Activated CD4-positive, alpha-beta T cell treated with anti-CD3 and anti-CD28 coated beads, Interleukin-2, amount 10 ng/mL, durations not matched to agents 7 days and 5 days (primary cell): ENCODE measurements around the gene ASCC3. TPM values are rescaled to one million over a fixed set of nuclear protein-coding genes. Genes with fewer than 3 reads are reported as not detected.
A peak's percentile ranks its signal among the peaks of the same experiment; 100 is the strongest.

Source experiments
- CTCF ChIA-PET: fragments of 350-600 bp; sonication (Branson Sonifier 250); formaldehyde crosslinking; loops from one replicate; lab custom pipeline; 2021; ENCODE audit warnings: antibody characterized with exemption; lab: Charles Lee
- POLR2A ChIA-PET: fragments of 350-600 bp; sonication (Branson Sonifier 250); formaldehyde crosslinking; loops from one replicate; lab custom pipeline; 2021; ENCODE audit warnings: antibody characterized with exemption; lab: Charles Lee
- DNase-seq: peaks from one replicate; pipeline ENCODE4 v3.0.0-alpha.2; 2020
- H3K27ac Mint-ChIP-seq: one replicate; pipeline ENCODE4 v1.8.0; 2021; ENCODE audit warnings: mild to moderate bottlenecking, moderate library complexity, mixed read lengths
- H3K27me3 Mint-ChIP-seq: one replicate; pipeline ENCODE4 v1.8.0; 2021; ENCODE audit warnings: mixed read lengths
- H3K36me3 Mint-ChIP-seq: one replicate; pipeline ENCODE4 v1.8.0; 2021; ENCODE audit warnings: low read depth, mixed read lengths
- H3K4me1 Mint-ChIP-seq: one replicate; pipeline ENCODE4 v1.8.0; 2021; ENCODE audit warnings: mixed read lengths
- H3K4me3 Mint-ChIP-seq: one replicate; pipeline ENCODE4 v1.8.0; 2021; ENCODE audit warnings: mild to moderate bottlenecking, moderate library complexity, mixed read lengths
- H3K9me3 Mint-ChIP-seq: one replicate; pipeline ENCODE4 v1.8.0; 2021; ENCODE audit warnings: mixed read lengths
- total RNA-seq, 2 experiments: library from RNA; stranded (reverse); gene quantifications; one replicate each; pipeline ENCODE4 v1.2.3, GENCODE V29; 2021

Gene ASCC3
- total RNA-seq, 2 experiments from 2014 or later, result 54.3 to 55.3 TPM

DNA sequence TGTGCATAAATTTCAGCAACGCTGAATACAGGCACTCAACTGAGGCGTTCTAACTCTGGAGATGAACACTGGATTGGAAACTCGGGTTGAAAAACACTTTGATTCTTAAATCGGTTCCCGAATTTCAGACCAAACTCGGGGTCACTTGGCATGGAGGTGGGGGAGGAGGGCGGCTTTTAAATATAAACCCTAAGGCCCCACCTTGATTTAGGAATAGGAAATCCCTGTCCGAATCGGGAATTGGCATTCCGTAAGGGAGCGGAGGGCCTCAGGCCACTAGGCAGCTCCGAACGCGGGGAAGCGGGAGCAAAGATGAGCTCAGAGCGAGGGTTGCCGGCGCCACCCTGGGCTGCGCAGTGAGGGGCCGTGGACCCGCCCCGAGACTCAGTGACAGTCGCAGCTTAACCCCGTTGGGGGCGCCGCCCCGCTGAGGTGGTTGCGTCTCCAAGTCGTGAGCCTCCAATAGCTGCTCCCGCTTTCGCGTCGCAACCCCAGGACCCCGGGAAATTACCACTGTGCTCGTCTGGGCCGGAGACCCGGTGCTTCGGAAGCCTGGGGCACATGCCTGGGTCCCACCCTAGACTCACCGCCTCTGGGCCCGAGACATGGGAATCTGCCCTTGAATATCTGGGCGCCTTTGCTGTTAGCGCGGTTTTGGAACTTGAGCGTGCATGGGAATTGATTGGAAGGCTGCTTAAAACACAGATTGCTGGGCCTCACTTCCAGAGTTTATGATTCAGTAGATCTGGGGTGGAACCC is 411.8 kb downstream of the ASCC3 start:
- Mint-ChIP-seq H3K27ac (no peak overlapping the region), H3K4me1 (peaks cover 9% of the 10 kb centered on the region), H3K27me3 (peaks cover 81% of the 10 kb centered on the region), H3K36me3 (peaks cover 11% of the 10 kb centered on the region), H3K4me3 (no peak overlapping the region), H3K9me3 (peaks cover 8% of the 10 kb centered on the region)
- POLR2A ChIA-PET, result no interaction called here
- no peak for DNase-seq
- CTCF ChIA-PET, result interaction anchor here (0.6 kb wide), 1 partner anchor 21 kb away, joined by 3 read pairs; no protein-coding TSS in a partner anchor

DNA sequence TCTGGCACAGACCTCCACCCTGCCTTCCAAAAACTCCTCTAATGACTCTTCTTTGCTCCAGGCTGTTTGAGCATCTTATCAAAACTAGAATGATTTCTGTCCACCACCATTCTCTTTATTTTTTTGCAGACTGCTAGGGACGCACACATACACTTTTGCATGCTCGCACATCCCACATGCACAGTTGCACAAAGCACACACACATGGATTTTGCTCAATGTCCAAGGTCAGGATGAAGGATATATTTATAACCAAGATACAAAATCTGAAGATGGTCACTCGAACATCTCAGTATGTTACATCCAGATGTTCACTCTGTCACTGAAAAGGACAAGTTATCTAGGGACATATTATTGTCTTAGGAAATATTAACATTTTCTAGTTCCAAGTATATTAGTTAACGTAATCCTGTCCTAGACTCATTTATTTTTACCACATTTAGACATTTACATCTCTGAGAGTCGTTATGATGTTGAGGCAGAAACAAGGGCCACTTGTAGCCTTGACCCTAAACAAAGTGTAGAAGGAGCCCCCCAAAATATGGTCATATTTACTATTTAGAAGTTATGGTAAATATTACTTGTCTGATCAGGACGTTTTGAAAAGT is 413.0 kb downstream of the ASCC3 start:
- peaks cover 82% of the 10 kb centered on the region for H3K27me3 Mint-ChIP-seq
- H3K4me1 Mint-ChIP-seq, result peaks cover 9% of the 10 kb centered on the region
- peaks cover 11% of the 10 kb centered on the region for H3K36me3 Mint-ChIP-seq
- no peak overlapping the region for H3K27ac Mint-ChIP-seq
- CTCF ChIA-PET, result no interaction called here
- peaks cover 8% of the 10 kb centered on the region for H3K9me3 Mint-ChIP-seq
- no peak for DNase-seq
- POLR2A ChIA-PET, result no interaction called here
- H3K4me3 Mint-ChIP-seq, result no peak overlapping the region

DNA sequence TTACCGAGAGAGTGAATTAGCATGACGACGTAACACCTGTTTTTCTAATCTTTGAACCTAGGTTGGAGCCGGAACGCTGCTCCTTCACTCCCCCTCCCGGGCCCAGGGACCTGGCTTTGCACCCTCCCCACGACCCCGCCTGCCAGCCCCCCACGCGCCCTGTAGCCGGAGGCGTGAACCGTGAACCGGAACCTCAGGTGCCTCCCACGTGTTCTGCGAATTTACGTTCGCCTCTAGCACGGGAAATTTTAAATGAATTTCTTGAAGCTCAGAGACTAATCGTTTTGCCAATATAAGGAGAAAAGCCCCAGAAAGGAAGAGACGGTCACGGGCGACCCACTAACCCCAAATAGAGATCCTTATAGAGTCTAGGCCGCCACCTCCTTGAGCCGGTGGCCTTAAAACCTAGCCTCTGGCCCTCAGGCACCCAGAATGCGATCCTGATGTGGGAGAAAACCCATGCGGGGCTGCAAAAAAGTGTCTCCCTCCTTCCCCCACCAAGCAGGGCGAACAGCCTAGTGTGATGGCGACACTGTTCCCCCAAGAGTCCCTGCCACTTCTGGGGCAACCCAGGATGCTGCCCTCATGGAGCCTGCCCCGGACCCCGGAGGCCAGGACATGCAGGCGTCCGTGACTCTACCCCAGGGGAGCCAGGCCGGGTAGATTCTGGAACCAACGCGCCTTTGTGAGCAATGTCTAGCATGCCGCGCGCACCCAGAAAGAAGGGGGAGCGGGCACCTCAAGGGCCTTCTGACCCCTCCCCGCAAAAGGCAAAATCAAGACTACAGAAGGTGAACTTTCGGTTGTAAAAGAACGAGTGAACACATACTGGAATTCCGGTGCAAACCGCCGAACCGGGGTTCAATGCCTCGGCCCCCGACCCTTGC is 413.8 kb downstream of the ASCC3 start:
- DNase-seq, result no peak
- ChIA-PET CTCF (interaction anchor here (1.3 to 3.5 kb wide), 2 partner anchors 15 to 19 kb away, joined by 5 to 20 read pairs; no protein-coding TSS in a partner anchor), POLR2A (no interaction called here)
- Mint-ChIP-seq H3K4me1 (peaks cover 10% of the 10 kb centered on the region), H3K4me3 (peak overlapping the region; percentile 6), H3K27ac (peak overlapping the region; percentile 25), H3K27me3 (peaks cover 85% of the 10 kb centered on the region), H3K9me3 (peaks cover 8% of the 10 kb centered on the region), H3K36me3 (peaks cover 11% of the 10 kb centered on the region)

DNA sequence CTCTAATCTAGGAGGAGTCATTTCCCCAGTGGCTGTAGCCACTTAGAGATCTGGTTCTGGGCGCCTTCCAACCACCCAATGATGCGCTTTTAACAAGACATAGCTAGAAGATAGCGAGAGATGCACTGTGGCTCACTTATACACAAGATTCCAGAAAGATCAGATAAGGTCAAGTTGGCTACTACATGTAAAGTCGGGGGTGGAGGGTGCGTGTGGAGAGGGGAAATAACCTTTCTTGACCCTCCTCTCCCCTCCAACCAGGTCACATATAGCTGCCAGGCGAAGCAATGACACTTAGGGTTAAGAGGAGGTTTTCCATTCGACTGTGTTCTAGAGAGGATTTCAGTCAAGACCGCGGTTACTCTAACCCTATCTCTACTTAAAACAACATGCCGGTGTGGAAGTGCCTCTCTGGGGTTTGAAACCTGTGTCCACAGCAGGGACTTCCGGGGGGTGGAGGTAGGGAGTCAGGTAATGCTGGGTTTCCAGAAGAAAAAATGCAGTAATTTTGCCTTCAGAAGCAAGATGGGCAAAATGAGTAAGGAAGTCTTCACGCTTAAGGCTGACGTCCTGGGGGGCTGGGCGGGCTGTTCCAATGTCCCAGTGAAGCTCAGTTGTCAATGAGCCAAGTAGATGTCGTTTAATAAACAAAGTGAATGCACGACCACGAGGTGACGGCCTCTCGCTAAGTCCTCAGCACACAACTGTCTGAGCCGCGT is 414.6 kb downstream of the ASCC3 start:
- peaks cover 13% of the 10 kb centered on the region for H3K36me3 Mint-ChIP-seq
- ChIA-PET CTCF (interaction anchor here (0.6 to 3.5 kb wide), 4 partner anchors 10 to 961 kb away, joined by 4 to 20 read pairs (median 6); no protein-coding TSS in a partner anchor), POLR2A (no interaction called here)
- H3K27me3 Mint-ChIP-seq, result peaks cover 87% of the 10 kb centered on the region
- H3K9me3 Mint-ChIP-seq, result peaks cover 8% of the 10 kb centered on the region
- peak overlapping the region; percentile 25 for H3K27ac Mint-ChIP-seq
- peaks cover 17% of the 10 kb centered on the region for H3K4me1 Mint-ChIP-seq
- H3K4me3 Mint-ChIP-seq, result peak overlapping the region; percentile 6
- DNase-seq, result no peak

DNA sequence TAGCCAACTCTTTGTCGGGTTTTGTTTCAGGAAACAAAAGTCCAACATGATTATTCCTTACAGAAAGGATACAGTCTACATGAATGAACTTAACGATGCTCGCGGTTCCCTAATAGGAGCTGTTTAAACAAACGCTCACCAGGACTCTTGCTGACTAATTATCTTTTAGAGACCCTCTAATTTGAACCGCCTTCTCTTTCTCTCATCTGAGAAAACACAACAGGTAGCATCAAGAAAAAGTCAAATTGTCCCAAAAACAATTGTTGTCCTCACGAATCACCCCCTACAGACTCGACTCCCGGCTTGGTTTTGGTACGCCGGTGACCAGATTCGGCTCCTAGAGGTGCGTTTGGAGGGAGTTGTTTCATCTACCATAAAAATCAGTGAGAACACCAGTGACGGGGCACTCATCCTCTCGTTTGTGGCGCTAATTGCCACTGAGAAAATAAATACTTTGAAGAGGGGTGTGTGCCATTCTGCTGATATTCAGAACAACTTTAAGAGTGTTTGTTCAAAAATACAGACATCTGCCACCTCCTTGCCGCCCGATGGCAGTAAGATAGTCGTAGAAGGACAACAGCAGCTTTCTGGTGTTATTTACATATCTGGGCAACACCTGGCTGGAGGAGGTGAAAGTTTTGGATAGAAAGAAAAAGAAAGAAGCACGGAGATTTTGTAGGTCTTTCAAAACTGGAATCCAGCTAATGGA is 415.3 kb downstream of the ASCC3 start:
- peak overlapping the region; percentile 80 for H3K27ac Mint-ChIP-seq

DNA sequence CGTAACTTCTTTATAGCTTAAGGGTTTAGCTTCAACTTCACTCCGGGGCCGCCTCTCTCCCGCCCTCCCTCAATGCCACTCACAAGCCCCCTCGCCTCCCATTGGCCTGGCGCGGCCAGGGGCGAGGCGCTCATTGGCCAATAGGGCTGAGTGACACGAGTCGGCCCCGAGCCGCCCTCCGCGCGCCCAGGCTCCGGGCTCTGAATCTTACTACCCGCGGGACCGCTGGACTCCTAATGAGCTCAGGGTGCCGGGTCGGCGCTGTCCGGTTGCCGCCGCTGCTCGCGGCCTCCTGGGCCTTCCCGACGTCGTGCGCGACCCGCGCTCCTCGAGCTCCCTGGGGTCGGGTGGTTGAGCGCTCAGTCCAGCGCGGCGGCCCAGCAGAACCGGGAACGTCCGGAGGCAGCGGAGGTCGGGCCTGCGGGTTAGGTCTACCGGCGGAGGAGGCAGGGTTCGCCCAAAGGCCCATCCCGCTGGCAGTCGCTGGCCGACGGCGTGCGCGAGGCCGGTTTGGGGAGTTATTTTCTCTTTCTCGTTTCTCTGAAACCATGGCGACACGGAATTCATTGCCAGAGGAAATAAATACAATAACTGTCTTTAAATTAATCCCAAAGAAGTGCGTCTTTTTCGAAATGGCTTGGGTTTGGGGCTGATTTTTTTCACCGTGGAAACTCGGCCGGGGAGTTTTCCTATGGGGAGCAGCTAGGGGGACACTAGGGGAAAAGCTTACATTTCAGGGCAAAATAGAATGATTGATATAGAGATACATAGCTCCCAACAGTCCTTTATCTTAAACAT is 416.0 kb downstream of the ASCC3 start, which contains the start of gene SIM1:
TSS of gene SIM1 (minus strand) at position 19 of the 798 bp plus-strand sequence. CDS start 1,453 bp downstream, outside the sequence.
- peaks cover 13% of the 10 kb centered on the region for H3K36me3 Mint-ChIP-seq
- peaks cover 86% of the 10 kb centered on the region for H3K27me3 Mint-ChIP-seq
- ChIA-PET CTCF (interaction anchor here (1.9 to 3.5 kb wide), 2 partner anchors 9 to 17 kb away, joined by 6 to 20 read pairs; no protein-coding TSS in a partner anchor), POLR2A (no interaction called here)
- H3K9me3 Mint-ChIP-seq, result peaks cover 8% of the 10 kb centered on the region
- H3K27ac Mint-ChIP-seq, result peak within 1 kb of the TSS; percentile 80
- no peak for DNase-seq
- H3K4me3 Mint-ChIP-seq, result peak within 1 kb of the TSS; percentile 47
- peaks cover 20% of the 10 kb centered on the region for H3K4me1 Mint-ChIP-seq

More for the DNA sequence above, 415.3 kb downstream of the ASCC3 start:
- peaks cover 13% of the 10 kb centered on the region for H3K36me3 Mint-ChIP-seq
- no peak for DNase-seq
- POLR2A ChIA-PET, result no interaction called here
- peaks cover 86% of the 10 kb centered on the region for H3K27me3 Mint-ChIP-seq
- H3K4me1 Mint-ChIP-seq, result peaks cover 20% of the 10 kb centered on the region
- CTCF ChIA-PET, result interaction anchor here (0.6 to 3.5 kb wide), 3 partner anchors 9 to 961 kb away, joined by 4 to 20 read pairs (median 6); no protein-coding TSS in a partner anchor
- H3K4me3 Mint-ChIP-seq, result peak overlapping the region; percentile 47
- H3K9me3 Mint-ChIP-seq, result peaks cover 8% of the 10 kb centered on the region

DNA sequence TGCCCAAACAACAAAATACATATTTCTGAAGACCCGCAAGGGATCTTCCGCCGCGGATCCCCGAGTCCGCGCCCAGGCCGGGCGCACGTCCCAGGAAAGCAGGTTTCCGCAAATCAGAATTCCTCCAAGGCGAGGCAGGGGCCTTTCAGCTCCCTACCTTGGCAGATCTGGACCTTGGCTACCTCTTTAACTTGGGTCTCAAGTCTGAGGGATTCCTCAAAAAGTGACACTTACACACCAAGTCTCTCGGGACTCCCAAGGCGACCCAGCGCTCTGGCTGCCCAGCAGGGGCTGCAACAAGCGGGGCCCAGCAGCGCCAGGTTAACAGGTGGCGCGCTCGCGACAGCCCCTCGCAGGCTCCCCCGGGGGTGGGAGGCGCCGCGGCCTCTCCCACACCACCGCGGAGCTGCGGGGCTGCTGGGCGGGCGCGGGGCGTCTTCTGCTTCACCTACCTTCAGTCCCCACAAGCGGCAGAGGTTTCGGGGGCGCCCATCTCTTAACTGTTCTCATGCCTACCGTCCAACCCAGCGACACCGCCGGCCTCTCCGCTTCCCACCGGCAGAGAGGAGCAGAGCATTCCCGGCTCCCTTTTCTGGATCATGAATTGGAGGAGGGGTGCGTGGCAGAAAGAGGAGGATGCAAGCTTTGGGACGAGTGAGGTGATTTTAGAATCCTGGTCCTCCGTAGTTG is 416.8 kb downstream of the ASCC3 start:
- no peak for DNase-seq
- CTCF ChIA-PET, result interaction anchor here (1.9 to 3.5 kb wide), 2 partner anchors 8 to 16 kb away, joined by 6 to 20 read pairs; no protein-coding TSS in a partner anchor

DNA sequence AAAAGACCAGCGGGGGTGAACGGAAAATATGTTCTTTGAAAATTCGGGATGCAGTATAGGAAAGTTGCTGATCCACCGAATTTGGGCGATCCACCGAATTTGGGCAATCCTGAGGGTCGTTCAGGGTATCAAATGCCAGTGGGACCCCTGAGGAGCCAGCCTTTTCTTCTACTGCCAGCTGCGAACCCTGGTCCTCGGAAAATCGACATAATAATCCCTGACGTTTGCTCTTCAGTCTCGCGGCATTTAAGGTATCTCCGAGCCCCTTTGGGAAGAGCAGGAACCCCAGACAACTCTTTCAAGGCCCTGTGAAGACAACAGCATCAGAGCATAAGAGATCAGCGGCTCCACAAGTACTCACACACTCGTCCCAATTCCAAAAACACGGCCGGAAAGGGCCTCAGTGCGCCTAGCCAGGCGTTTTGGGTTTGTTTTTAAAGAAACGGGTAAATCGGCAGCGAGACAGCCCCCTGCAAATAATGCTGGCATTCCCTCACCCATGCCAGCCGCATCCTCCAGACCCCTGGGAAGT is 417.4 kb downstream of the ASCC3 start:
- ChIA-PET CTCF (no interaction called here), POLR2A (no interaction called here)
- Mint-ChIP-seq H3K36me3 (peaks cover 16% of the 10 kb centered on the region), H3K4me3 (no peak overlapping the region), H3K9me3 (peaks cover 8% of the 10 kb centered on the region), H3K4me1 (peaks cover 20% of the 10 kb centered on the region), H3K27me3 (peaks cover 89% of the 10 kb centered on the region), H3K27ac (peak overlapping the region; percentile 41)
- DNase-seq, result no peak

More for the DNA sequence above, 416.8 kb downstream of the ASCC3 start:
- Mint-ChIP-seq H3K27ac (peak overlapping the region; percentile 41), H3K4me3 (no peak overlapping the region), H3K9me3 (peaks cover 8% of the 10 kb centered on the region), H3K4me1 (peaks cover 20% of the 10 kb centered on the region), H3K27me3 (peaks cover 87% of the 10 kb centered on the region), H3K36me3 (peaks cover 13% of the 10 kb centered on the region)
- POLR2A ChIA-PET, result no interaction called here

DNA sequence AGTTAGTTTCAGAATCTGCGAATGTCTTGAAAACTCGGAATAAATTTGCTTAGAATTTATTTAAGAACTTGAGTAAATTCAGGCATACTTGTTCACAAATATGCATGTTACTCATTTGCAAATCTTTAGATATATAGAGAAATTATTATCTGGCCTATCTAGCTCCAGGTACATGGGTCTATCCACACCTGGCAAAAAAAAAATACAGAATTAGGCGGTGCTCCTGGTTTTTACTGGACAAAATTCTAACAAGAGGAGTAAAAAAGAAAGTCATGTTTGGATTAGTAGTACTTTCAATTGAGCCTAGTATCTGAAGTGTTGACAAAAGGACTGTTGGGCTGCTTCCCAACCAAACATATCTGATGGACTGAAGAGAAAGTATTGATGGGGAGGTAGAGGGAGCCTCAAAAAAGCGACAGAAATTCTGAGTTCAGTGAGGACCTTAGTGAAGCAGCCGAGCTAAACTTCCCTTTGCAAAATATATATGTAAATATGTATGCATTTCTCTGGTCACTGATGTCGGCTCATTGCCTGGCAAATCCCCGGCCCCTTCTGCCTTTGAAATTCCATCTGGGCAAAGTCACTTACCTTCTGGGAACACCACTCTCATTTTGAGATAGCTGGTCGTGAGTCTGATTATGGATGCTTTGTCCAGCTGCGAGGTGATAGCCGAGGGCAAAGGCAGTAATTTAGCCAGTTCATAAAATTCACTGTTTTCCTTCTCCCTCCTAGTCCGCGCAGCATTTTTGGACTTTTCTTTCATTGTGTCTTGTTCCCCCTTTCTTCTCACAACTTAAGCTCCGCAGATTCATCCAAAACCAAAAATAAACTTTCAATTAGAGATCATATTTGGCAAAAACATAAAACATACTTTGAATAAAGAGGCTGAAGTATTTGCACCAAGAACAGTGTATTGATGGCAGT is 418.2 kb downstream of the ASCC3 start:
- Mint-ChIP-seq H3K4me3 (peak overlapping the region; percentile 1), H3K9me3 (peaks cover 6% of the 10 kb centered on the region), H3K27me3 (peaks cover 90% of the 10 kb centered on the region), H3K4me1 (peaks cover 19% of the 10 kb centered on the region), H3K36me3 (peaks cover 15% of the 10 kb centered on the region), H3K27ac (no peak overlapping the region)
- no peak for DNase-seq
- ChIA-PET POLR2A (no interaction called here), CTCF (interaction anchor here (1.1 kb wide), 1 partner anchor 9 kb away, joined by 3 read pairs; no protein-coding TSS in a partner anchor)
